HG03439 (cell line): ENCODE measurements around the gene CLASRP.
"Not testable (repeated sequence)": the region's sequence is repeated elsewhere in the genome, so short reads cannot be mapped to it uniquely, and the experiment has no call there.

Source experiments
- ATAC-seq: cut with Tn5 transposase; IDR thresholded peaks from one replicate; pipeline ENCODE4 v1.9.1; 2021; ENCODE audit warnings: mild to moderate bottlenecking, moderate library complexity; ENCODE audit not compliant: unreplicated experiment

The CLASRP gene

GRCh38 chr19:45101806-45102205 lies 63.0 kb downstream of the CLASRP start:
- no peak for ATAC-seq

GRCh38 chr19:45102481-45102880 lies 63.6 kb downstream of the CLASRP start:
- no peak for ATAC-seq

- no peak for ATAC-seq
These were observed 64.3 kb downstream of the CLASRP start for GRCh38 chr19:45103156-45103507.

GRCh38 chr19:45103508-45104319 lies 64.9 kb downstream of the CLASRP start:
- ATAC-seq: no peak

- ATAC-seq: no peak
These were observed 66.0 kb downstream of the CLASRP start for GRCh38 chr19:45104658-45105349.

GRCh38 chr19:45106363-45106762 lies 67.5 kb downstream of the CLASRP start:
- not testable (repeated sequence) for ATAC-seq

- ATAC-seq: no peak
These were observed 68.8 kb downstream of the CLASRP start for GRCh38 chr19:45107621-45108150.

- no peak for ATAC-seq
These were observed 72.0 kb downstream of the CLASRP start for GRCh38 chr19:45110851-45111266.

- ATAC-seq: no peak
These were observed 73.4 kb downstream of the CLASRP start for GRCh38 chr19:45112111-45112827.

- no peak for ATAC-seq
These were observed 74.8 kb downstream of the CLASRP start for GRCh38 chr19:45113628-45114027.

GRCh38 chr19:45114116-45114515 lies 75.3 kb downstream of the CLASRP start:
- no peak for ATAC-seq

- no peak for ATAC-seq
These were observed 77.2 kb downstream of the CLASRP start for GRCh38 chr19:45115809-45116615.

- no peak for ATAC-seq
These were observed 78.3 kb downstream of the CLASRP start for GRCh38 chr19:45117167-45117594.

GRCh38 chr19:45117671-45118070 lies 78.8 kb downstream of the CLASRP start:
- ATAC-seq: no peak

- ATAC-seq: no peak
These were observed 79.3 kb downstream of the CLASRP start for GRCh38 chr19:45118106-45118505.

- not testable (repeated sequence) for ATAC-seq
These were observed 79.9 kb downstream of the CLASRP start for GRCh38 chr19:45118591-45119355.

GRCh38 chr19:45119582-45119981 lies 80.7 kb downstream of the CLASRP start:
- no peak for ATAC-seq
